AG04450 (cell line): ENCODE data around the gene DDX31. TPM values are rescaled to one million over a fixed set of nuclear protein-coding genes. Genes with fewer than 3 reads are reported as not detected.

ENCODE experiments used
- CTCF ChIA-PET: fragments of 300-600, 350-600 bp; formaldehyde crosslinking; extraction: SDS; loops from one replicate; lab custom pipeline; 2022; ENCODE audit warnings: antibody characterized with exemption, inconsistent platforms; lab: Charles Lee
- POLR2A ChIA-PET: fragments of 350-600 bp; formaldehyde crosslinking; extraction: SDS; loops from one replicate; lab custom pipeline; 2021; ENCODE audit warnings: antibody characterized with exemption, inconsistent platforms; lab: Yijun Ruan, JAX
- DNase-seq: peaks from one replicate; pipeline ENCODE4 v3.0.0-alpha.2; 2011; ENCODE audit warnings: low read depth, low spot score
- H3K27ac ChIP-seq: one replicate; pipeline ENCODE4 v1.5.1; 2012; ENCODE audit warnings: low read depth, low read length, control low read depth
- H3K27me3 ChIP-seq: one replicate; pipeline ENCODE4 v1.6.0; 2012; ENCODE audit warnings: low read length; ENCODE audit not compliant: control insufficient read depth, insufficient read depth
- H3K4me3 ChIP-seq: 2 replicates; pipeline ENCODE4 v1.5.1; 2011; ENCODE audit warnings: mild to moderate bottlenecking, low read depth, low read length, control low read depth
- H3K9me3 ChIP-seq: 2 replicates; pipeline ENCODE4 v1.5.1; 2012; ENCODE audit warnings: low read length; ENCODE audit not compliant: control insufficient read depth, insufficient read depth
- polyA plus RNA-seq: library from polyadenylated mRNA; depleted of rRNA; stranded (reverse); fragments of >200 nt; gene quantifications from 2 replicates; pipeline ENCODE4 v1.2.3, GENCODE V29; 2011
- TF ChIP-seq, protein P1 (sequence below): IDR thresholded peaks from 2 replicates; pipeline ENCODE4 v1.5.1; 2011; ENCODE audit warnings: low read depth, low read length, control low read depth, inconsistent platforms

DDX31 gene
- polyA plus RNA-seq, 1 experiment = 12.2 TPM

DNA sequence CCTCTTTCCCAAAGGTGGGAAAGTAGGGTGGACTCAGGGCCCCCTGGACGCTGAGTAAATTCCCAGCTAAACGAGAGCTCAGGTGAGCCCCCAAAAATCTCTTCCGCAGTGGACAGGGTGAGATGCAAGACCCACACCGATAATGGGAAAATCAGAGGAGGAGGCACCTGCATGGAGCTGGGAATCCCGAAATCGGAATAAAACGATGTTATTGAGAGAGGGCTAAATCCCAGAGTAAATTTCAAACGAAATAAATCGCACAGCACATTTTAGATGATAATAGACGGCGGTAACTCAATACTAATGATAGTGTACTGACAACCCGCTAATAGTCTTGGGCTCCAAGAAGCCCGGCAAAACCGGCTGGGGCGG is 90.4 kb downstream of the DDX31 start:
- ChIA-PET CTCF (no interaction called here), POLR2A (no interaction called here)
- no peak for DNase-seq
- Histone ChIP-seq H3K9me3 (peaks cover 4% of the 10 kb centered on the region; the same call in 1 of the 2 replicates), H3K4me3 (no peak overlapping the region), H3K27me3 (peaks cover 71% of the 10 kb centered on the region), H3K27ac (no peak overlapping the region)
- TF ChIP-seq, protein P1, sequence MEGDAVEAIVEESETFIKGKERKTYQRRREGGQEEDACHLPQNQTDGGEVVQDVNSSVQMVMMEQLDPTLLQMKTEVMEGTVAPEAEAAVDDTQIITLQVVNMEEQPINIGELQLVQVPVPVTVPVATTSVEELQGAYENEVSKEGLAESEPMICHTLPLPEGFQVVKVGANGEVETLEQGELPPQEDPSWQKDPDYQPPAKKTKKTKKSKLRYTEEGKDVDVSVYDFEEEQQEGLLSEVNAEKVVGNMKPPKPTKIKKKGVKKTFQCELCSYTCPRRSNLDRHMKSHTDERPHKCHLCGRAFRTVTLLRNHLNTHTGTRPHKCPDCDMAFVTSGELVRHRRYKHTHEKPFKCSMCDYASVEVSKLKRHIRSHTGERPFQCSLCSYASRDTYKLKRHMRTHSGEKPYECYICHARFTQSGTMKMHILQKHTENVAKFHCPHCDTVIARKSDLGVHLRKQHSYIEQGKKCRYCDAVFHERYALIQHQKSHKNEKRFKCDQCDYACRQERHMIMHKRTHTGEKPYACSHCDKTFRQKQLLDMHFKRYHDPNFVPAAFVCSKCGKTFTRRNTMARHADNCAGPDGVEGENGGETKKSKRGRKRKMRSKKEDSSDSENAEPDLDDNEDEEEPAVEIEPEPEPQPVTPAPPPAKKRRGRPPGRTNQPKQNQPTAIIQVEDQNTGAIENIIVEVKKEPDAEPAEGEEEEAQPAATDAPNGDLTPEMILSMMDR = no peak

DNA sequence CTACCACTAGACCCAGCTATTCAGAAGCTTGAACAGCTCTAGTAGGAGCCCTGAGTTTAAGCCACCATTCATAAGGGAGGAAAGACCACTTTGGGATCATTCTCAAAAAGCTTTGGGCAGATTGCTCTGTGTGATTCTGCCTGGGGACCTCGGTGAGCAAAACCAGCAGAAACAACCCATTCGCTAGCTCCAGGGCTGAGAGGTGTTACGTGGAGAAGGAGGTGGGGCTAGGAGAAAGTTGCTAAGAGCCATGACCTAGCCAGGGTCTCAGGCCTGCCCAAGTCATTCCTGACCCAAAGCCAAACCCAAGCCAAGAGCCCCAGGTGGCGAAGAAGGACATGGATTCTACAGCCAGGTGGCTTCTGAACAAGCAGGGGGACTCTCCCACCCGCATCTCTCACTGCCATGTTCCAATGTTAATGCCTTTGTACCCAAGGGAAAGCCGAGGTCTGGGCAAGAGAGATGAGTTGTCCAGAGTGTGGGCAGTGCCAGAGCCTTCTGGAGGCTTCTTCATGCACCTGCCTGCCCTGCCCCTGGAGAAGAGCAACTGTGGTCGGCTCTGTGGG is 91.3 kb downstream of the DDX31 start:
- Histone ChIP-seq H3K9me3 (peaks cover 4% of the 10 kb centered on the region; the same call in 1 of the 2 replicates), H3K27ac (no peak overlapping the region), H3K27me3 (peaks cover 68% of the 10 kb centered on the region), H3K4me3 (no peak overlapping the region)
- TF ChIP-seq, protein P1 = no peak
- POLR2A ChIA-PET = no interaction called here
- CTCF ChIA-PET = interaction anchor here (7.7 kb wide), 1 partner anchor 71 kb away, joined by 56 read pairs; no protein-coding TSS in a partner anchor
- no peak for DNase-seq

DNA sequence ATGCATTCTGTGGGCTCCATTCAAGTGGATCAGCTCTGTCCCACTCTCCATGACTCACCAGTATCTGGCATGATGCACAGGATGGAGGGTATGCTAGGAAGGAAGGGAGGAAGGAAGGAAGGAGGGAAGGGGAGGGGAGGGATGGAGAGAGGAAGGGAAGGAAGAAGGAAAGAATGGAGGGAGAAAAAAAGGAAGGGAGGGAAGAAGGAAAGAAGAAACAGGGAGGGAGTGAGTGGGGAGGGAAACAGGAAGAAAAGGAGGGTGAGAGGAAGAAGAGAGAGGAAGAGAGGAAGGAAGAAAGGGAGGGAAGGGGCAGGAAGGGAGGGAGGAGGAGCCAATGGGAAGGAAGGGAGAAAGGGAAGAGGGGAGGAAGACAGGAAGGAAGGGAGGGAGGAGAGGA is 92.7 kb downstream of the DDX31 start:
- ChIA-PET CTCF (interaction anchor here (0.8 to 7.7 kb wide), 2 partner anchors 70 to 162 kb away, joined by 3 to 56 read pairs; no protein-coding TSS in a partner anchor), POLR2A (no interaction called here)
- Histone ChIP-seq H3K27ac (no peak overlapping the region), H3K9me3 (no peaks in the 10 kb centered on the region; the same call in 1 of the 2 replicates), H3K4me3 (no peak overlapping the region), H3K27me3 (peaks cover 57% of the 10 kb centered on the region)
- DNase-seq = no peak
- TF ChIP-seq, protein P1 = no peak

DNA sequence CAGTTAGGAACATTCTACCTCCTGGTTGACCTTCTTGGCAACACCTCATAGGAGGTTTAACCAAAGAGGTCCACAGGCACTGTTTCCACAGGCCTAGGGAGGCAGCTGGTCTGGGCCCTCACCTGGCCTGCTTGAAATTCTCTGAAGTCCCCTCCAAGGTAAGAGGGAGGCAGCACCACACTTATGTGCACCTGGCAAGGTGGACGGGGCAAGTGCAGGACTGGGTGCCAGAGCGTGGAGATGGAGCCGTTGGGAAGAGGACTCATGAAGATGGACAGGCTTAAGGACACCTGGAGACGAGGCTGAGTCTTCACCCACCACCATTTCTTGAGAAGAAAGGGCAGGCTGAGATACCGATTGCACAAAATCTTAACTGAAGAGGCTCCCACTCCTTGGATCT is 94.0 kb downstream of the DDX31 start:
- ChIA-PET POLR2A (no interaction called here), CTCF (interaction anchor here (0.7 to 7.7 kb wide), 5 partner anchors 68 to 194 kb away, joined by 3 to 56 read pairs (median 5); no protein-coding TSS in a partner anchor)

More for the DNA sequence above, 94.0 kb downstream of the DDX31 start:
- no peak for DNase-seq
- Histone ChIP-seq H3K4me3 (no peak overlapping the region), H3K9me3 (no peaks in the 10 kb centered on the region; the same call in 1 of the 2 replicates), H3K27me3 (peaks cover 53% of the 10 kb centered on the region), H3K27ac (no peak overlapping the region)
- TF ChIP-seq, protein P1 = no peak
